Activated CD8-positive, alpha-beta memory T cell treated with anti-CD3 and anti-CD28 coated beads, Interleukin-2, amount 50 U/mL, for 24 hours (primary cell): ENCODE measurements around the gene CEP162.
"Not testable (repeated sequence)": the region's sequence is repeated elsewhere in the genome, so short reads cannot be mapped to it uniquely, and the experiment has no call there.

ENCODE experiments used
- DNase-seq: peaks from one replicate; pipeline ENCODE4 v3.0.0-alpha.2; 2020; ENCODE audit errors: extremely low read depth

CEP162 gene

GRCh38 chr6:84089552-84089951, 137.9 kb downstream of the CEP162 start:
- DNase-seq = no peak

- DNase-seq = no peak
These were observed 138.4 kb downstream of the CEP162 start for GRCh38 chr6:84089081-84089480.

- DNase-seq = no peak
These were observed 140.7 kb downstream of the CEP162 start for GRCh38 chr6:84086545-84087429.

GRCh38 chr6:84086056-84086455, 141.4 kb downstream of the CEP162 start:
- no peak for DNase-seq

GRCh38 chr6:84084705-84085104, 142.7 kb downstream of the CEP162 start:
- not testable (repeated sequence) for DNase-seq

GRCh38 chr6:84082689-84083265, 144.7 kb downstream of the CEP162 start:
- no peak for DNase-seq

- DNase-seq = no peak
These were observed 146.2 kb downstream of the CEP162 start for GRCh38 chr6:84081222-84081621.

GRCh38 chr6:84078335-84078734, 149.1 kb downstream of the CEP162 start:
- no peak for DNase-seq

- DNase-seq = no peak
These were observed 149.8 kb downstream of the CEP162 start for GRCh38 chr6:84077645-84078044.

GRCh38 chr6:84074988-84075781, 152.3 kb downstream of the CEP162 start:
- DNase-seq = no peak
